HuH-7.5 (cell line): ENCODE results near the gene DEDD.

Experiments
- DNase-seq: peaks from one replicate; pipeline ENCODE4 v3.0.0; 2011; ENCODE audit warnings: low spot score

The DEDD gene

GRCh38 chr1:161091796-161092507 is 40.5 kb downstream of the DEDD start:
- no peak for DNase-seq

- DNase-seq = no peak
Measured at GRCh38 chr1:161091093-161091492, 41.4 kb downstream of the DEDD start.

DNA sequence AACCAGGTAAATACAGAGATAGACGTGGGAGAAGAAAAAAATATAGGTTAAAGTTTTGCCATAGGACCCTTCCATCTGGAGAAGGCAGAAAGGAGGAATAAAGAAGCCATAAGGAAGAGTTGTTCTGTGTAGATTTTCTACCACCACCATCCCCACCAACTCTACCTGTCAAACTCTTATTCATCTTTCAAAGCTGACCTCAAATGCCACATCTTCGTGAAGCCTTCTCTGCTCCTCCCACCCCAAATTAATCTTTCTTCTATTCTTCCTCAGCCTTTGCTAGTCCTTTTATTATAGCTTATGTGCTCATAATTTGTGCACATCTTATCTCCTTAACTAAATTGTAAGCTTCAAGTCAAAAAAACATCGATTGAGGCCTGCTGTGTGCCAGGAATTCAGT is 41.9 kb downstream of the DEDD start:
- DNase-seq = no peak

DNA sequence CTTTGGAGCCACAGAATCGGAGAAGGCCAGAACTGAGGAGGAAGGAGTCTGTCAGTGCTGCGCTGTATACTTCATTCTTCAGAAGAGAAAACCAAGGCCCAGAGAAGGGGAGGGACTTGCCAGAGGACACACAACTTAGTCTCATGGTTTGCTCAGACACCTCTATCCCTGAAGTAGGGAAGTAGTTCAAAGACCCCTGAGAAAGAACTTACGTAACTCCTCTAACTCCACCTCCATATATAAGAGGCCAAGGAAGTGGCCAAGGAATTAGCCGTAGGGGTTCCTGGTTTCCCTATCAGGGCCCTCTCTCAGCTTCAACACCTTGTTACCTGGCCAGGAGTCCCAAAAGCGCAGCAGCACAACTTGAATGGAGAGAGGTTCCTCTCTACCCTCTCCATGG is 42.5 kb downstream of the DEDD start:
- DNase-seq = no peak

GRCh38 chr1:161089251-161089924 is 43.1 kb downstream of the DEDD start, which contains the start of gene NECTIN4:
Gene NECTIN4 (minus strand): TSS chr1:161089558. CDS start chr1:161089296, 262 bp downstream.
- no peak for DNase-seq

- no peak for DNase-seq
Measured at GRCh38 chr1:161088587-161089110, 43.8 kb downstream of the DEDD start.

DNA sequence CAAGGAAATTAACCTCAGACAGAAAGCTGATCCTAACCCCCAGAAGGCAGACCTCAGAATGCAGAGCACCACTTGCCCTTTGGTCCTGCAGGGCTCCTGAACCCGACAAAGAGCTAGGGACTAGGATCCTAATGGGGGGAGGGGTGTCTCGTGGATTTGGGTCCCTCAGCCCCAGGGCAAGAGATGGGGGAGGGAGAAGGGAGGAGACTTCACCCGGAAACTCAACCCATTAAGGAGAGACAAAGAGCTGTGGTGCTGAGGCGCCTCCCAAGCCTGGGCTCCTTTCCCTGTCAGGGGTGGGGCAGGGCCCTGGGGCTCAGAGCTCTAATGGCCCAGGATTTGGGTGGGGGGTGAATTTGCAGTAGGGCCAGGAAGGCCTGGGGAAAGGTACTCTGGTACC is 46.0 kb downstream of the DEDD start:
- no peak for DNase-seq

- DNase-seq = no peak
Measured at GRCh38 chr1:161085165-161085564, 47.3 kb downstream of the DEDD start.

DNA sequence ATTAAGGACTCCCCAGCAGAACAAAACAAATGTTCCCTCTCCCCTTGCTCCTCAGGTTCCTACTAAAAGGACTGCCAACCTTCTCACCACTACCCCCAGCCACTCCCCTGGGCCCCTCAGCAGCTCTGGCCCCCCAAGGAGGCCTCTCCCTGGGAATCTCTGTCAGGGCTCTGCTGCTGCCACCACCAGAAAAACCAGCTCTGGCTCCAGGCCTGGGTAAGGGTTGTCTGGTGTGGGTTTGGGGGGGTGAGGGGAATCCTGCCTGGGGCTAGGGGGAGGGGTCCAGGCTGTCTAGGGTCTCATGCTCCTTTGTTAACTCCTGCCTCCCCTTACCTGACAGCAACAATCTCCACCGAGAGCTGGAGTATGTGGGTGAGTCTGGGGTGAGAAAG is 47.9 kb downstream of the DEDD start:
- no peak for DNase-seq

GRCh38 chr1:161083748-161084596 is 48.5 kb downstream of the DEDD start:
- DNase-seq = no peak

DNA sequence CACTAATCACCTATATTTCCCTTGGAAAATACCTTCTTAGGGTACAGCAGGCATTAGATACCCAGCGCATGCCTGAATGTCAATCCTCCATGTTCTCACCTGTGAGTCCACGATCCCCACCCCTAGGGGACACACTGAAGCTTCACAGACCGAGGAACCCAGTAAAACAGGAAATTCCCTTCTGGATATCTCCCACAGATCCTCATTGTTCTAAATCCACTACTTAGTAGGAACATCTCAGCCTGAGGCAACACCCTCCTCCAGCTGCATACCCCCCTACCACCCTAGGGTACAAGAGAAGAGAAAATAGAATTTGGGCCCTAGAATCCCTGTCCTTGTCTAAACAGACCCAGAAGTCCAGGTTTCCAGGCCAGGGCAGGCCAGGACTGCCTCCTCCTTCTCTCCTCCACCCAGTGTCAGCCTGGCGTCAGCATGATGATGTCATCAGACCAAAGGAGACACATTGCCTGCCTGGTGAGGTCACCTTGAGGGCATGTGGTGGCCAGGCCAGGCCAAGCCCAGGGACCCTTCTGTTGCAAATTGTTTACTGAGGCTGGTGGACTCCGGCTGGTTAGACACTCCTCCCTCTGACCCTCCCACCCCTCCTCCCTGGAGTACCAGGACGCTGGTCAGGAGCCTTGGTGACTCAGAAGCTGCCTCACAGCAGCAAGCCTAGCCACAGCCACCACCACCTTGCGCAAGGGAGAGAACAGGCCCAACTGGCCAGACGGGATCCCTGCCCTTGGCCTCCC is 49.3 kb downstream of the DEDD start:
- peak; percentile 47 for DNase-seq

DNA sequence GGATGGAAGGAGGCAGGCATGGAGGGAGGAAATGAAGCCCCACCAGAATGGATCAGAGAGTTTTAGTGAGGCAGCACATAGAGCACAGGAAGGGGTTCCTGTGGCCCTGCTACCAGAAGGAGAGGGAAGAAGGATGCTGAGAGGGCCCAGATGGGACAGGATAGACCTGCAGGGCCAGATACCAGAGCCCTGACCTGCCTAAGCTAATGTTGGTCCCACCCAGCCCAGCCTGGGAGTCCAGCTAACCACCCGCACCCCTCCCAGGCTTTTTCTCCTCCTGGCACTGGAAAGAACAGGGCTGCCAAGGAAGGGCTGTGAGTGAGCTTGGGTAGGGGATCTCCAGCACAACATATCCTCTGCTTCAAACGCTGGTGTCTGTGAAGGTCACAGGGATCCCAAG is 50.0 kb downstream of the DEDD start:
- no peak for DNase-seq

- no peak for DNase-seq
Measured at GRCh38 chr1:161081519-161081918, 50.9 kb downstream of the DEDD start.

GRCh38 chr1:161080441-161081405 is 51.7 kb downstream of the DEDD start:
- DNase-seq = no peak

DNA sequence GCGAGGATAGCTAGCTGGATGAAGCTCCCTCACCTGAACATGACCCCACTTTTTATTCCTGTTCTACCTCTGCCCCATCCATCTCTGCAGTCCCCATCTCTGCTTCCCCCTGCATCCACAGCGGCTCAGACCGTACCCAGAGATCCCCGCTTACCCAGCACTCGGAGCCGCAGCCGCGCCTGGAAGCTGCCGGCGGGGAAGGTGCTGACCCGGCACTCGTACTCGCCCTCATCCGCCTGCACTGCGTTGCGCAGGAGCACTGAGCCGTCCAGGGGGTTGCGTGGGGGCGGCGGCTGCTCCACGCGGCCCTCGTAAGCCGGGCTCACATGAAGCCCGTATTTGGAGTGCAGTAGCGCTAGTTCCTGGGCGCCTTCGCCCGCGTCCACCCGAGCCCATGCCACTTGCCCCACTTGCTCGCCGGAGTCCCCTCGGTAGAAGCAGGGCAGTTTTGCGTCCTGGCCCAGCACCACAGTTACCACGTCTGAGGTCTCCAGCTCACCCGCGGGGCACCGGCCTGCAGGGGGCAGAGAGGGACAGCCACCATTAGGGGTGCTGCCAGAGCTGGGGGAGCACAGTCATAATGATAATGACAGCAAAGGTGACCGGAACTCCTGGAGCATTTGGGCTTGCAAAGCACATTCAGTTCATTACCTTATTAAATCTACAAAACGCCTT is 52.9 kb downstream of the DEDD start:
- no peak for DNase-seq

GRCh38 chr1:161077426-161077825 is 55.0 kb downstream of the DEDD start:
- no peak for DNase-seq

DNA sequence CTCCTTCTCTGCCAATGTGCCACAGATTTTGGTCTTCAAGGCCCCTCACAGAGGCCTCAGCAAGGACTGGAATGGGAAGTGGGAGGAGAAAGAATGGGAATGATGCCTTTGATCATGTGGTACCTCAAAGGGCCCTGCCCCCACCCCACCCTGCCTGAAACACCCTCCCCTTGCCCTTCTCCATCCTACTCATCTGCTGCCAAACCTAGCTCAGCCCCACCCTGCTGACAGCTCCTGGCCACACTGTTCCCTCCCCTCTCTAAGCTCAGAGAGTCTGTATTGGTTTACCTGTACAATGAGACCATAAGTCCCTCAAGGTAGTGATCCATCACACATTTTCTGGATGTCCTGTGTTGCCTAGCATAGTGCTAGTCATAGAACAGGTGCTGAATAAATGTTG is 56.1 kb downstream of the DEDD start:
- no peak for DNase-seq

DNA sequence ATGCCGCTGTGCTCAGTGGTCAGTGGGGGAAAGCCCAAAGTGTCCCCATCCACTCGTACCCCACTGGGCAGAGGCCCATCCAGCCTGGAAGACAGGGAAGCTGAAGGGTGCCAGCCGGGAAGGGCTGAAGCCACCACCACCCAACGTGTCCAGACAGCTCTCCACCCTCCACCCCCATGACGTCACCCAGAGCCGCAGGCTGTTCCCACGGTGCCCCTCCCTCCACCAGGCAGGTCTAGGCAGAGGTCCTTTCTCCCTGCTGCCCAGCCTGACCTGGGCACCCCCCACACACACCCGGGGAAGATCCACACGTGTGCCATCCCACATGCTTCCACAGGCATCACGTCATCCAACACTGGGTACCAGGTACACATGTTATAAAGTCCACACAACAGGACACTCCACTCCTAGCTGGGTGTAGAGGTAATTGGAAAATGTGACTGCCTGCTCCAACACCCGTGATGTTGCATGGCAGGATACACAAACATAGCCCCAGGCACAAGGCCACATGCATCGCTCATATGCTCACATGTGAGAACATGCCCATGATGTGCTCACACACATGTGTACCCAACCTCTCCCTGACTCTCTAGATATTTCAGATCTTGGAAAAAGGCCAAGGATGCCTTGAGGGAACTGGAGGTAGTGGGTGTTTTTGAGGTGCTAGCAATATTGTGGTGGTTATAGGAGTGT is 57.6 kb downstream of the DEDD start:
- DNase-seq = no peak

GRCh38 chr1:161073474-161074121 is 58.9 kb downstream of the DEDD start:
- no peak for DNase-seq
